HG03280 (cell line): Measurements from ENCODE around the gene CENPC.
"Not testable (repeated sequence)": the region's sequence is repeated elsewhere in the genome, so short reads cannot be mapped to it uniquely, and the experiment has no call there.

Experiments
- ATAC-seq: cut with Tn5 transposase; IDR thresholded peaks from one replicate; pipeline ENCODE4 v1.9.1; 2021; ENCODE audit warnings: mild to moderate bottlenecking, moderate library complexity; ENCODE audit not compliant: unreplicated experiment

CENPC gene

GRCh38 chr4:67470871-67471270, 74.4 kb downstream of the CENPC start:
- no peak for ATAC-seq

DNA sequence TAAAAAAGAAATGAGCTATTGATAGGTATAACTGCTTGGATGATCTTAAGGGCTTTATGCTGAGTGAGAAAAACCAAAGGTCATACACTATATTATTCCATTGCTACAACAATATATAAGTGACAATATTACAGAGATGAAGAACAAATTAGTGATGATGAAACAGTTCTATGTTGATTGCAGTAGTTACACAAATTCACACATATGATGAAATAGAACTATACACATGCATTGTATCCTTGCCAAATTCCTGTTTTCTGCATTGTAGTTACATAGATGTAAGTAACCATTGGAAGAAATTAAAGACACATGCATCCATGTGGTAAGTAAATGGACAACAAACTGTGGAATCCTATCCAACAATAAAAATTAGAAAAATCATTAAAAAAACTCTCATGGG, 76.5 kb downstream of the CENPC start:
- ATAC-seq = no peak

GRCh38 chr4:67466751-67467150, 78.6 kb downstream of the CENPC start:
- no peak for ATAC-seq

GRCh38 chr4:67465763-67466052, 79.6 kb downstream of the CENPC start:
- no peak for ATAC-seq

GRCh38 chr4:67465032-67465762, 80.1 kb downstream of the CENPC start:
- ATAC-seq = no peak

- no peak for ATAC-seq
Observed at GRCh38 chr4:67460574-67460973, 84.7 kb downstream of the CENPC start.

DNA sequence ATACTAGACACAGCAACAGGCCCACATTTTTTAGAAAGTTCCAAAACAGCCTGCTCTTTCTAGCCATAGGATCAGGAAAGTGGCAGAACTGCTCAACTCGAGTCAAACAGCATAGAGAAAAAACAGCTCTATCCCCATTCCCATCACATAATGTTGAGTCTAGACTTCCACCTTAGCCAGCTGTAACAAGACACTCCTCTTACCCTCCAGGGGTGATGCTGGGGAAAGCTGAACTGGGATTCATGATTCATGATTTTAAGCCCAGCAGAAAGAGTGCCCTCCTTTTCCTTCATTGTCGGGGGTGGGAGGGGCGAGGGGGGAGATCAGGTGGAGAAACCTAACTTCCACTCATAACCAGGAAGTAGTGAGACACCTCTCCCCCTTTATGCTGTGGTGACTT, 86.1 kb downstream of the CENPC start:
- no peak for ATAC-seq

- ATAC-seq = no peak
Observed at GRCh38 chr4:67456577-67457196, 88.6 kb downstream of the CENPC start.

DNA sequence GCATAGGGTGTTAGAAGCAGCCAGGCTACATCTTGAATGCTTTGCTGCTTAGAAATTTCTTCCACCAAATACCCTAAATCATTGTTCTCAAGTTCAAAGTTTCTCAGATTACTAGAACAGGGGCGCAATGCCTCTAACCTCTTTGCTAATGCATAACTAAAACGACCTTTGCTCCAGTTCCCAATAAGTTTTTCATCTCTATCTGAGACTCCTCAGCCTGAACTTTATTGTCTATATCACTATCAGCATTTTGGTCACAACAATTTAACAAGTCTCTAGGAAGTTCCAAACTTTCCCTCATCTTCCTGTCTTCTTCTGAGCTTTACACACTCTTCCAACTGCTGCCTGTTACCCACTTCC, 92.5 kb downstream of the CENPC start:
- not testable (repeated sequence) for ATAC-seq

DNA sequence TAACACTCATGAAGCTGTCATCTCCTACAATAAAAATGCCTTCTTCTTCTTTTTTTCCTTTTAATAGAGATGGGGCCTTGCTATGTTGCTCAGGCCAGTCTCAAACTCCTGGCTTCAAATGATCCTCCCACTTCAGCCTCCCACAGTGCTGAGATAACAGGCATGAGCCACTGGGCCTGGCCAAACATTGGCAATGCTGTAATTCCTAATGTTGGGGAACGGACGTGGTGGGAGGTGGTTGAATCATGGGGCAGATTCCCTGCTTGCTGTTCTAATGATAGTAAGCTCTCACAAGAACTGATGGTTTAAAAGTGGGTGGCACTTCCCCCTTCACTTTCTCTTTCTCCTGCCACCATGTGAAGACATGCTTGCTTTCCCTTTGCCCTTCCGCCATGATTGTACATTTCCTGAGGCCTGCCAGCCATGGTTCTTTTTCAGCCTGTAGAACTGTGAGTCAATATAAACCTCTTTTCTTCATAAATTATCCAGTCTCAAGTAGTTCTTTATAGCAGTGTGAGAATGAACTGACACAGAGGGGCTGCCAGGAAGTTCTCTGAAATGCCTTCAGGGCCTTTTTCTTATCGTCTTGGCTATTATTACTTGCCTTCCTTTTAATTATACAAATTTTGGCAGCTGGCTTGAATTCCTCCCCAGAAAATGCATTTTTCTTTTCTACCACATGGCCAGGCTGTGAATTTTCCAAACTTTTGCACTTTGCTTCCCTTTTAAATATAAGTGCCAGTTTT, 93.0 kb downstream of the CENPC start:
- ATAC-seq = no peak

DNA sequence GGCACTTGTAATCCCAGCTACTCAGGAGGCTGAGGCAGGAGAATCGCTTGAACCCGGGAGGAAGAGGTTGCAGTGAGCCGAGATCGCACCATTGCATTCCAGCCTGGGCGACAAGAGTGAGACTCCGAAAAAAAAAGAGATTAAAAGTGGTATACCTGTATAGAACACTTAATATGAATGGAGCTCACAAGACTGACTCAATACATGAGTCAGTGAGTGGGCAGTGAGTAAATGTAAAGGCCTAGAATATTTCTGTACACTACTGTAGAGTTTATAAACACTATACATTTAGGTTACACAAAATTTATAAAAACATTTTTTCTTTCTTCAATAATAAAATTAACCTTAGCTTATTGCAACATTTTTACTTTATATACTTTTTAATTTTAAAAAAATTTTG, 93.8 kb downstream of the CENPC start:
- no peak for ATAC-seq

GRCh38 chr4:67448621-67449020, 96.7 kb downstream of the CENPC start:
- ATAC-seq = no peak

DNA sequence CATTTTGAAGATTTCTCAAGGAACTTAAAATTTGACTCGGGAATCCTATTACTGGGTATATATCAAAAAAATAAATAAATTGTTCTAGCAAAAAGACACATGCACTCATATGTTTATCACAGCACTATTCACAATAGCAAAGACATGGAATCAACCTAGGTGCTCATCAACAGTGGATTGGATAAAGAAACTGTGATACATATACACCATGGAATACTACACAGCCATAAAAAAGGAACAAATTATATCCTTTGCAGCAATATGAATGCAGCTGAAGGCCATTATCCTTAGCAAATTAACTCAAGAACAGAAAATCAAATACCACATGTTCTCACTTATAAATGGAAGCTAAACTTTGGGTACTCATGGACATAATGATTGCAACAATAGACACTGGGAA, 97.4 kb downstream of the CENPC start:
- ATAC-seq = no peak

DNA sequence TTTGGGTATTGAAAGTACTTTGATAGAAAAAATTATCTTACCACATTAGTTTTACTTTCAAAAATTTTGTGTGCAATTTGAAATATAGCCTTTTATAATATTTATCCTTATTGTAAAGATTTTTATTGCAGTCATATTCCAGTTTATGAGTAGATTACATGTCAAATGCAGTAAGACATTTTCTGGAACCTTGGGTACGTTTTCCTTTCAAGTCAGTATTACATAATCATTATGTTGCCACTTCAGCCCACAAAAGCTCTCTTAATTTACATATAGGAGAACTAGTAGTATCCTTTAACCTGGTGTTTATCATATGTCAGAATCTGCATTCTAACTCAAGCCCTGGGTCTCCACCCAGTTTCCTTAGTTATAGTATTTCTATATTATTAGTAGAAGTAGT, 98.5 kb downstream of the CENPC start:
- no peak for ATAC-seq

GRCh38 chr4:67445881-67446280, 99.4 kb downstream of the CENPC start:
- not testable (repeated sequence) for ATAC-seq

DNA sequence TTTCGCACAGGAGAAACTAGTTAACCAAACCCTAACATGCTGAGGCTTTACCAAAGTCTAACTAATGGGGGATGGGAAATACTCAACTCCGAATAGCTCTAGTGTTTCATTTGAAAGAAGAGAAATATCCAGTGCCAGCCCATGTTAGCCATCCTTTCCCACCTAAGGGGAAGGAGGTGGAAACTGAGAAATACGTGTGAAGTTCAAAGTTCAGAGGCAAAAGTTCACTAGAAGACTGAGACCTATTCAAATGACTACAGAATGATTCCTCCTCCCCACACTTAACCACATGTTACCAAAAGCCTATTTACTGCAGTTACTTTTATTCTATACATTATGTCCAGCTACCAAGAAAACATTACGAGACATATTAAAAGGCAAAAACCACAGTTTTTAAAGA, 106.3 kb downstream of the CENPC start:
- no peak for ATAC-seq

DNA sequence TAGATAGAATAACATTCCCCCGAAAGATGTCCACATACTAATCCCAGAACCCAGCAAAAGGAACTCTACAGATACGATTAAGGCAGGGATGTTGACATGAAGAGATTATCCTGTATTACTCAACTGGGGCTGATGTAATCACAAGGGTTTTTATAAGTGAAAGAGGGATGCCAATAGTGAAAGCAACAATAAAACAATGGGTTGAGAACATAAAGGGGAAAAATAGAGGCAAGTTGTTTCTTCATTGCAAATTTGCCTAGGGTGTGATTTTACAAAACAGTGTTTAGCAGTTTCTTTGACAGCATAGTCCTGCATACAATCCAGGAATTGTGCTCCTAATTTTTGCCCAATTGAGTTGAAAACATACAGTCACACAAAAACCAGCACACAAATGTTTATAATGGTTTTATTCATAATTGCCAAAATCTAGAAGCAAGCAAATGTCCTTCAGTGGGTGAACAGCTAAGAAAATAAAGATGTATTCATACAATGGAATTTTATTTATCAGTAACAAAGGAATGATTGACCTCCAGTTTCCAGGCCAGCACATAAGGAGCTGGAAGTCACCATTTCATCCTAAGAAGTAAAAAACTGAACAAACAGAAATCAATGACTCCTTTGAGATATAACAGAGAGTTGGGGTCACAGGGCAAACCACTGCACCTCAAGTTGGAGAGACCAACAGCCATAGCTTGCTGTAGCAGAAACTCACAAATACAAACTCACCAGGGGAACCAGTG, 107.2 kb downstream of the CENPC start:
- no peak for ATAC-seq

- peak; percentile 50 for ATAC-seq
Observed at GRCh38 chr4:67436742-67437141, 108.6 kb downstream of the CENPC start.

DNA sequence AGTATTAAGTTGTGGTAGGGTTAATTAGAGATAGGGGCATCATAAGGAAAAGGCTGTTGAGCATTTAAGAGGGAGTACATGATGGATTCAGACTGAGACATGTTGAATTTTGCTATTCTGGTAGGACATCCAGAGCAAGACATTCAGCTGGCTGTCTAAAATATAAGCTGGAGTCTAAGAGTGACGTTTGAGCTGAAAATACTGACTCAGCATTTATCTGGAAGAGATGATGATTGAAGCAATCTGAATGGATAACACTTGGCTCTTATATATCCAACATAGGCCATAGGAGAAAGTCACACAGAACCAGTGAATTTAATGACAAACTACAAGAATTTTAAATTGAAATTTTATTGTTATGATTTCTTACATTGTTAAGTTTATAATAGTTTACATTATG, 114.3 kb downstream of the CENPC start:
- no peak for ATAC-seq

DNA sequence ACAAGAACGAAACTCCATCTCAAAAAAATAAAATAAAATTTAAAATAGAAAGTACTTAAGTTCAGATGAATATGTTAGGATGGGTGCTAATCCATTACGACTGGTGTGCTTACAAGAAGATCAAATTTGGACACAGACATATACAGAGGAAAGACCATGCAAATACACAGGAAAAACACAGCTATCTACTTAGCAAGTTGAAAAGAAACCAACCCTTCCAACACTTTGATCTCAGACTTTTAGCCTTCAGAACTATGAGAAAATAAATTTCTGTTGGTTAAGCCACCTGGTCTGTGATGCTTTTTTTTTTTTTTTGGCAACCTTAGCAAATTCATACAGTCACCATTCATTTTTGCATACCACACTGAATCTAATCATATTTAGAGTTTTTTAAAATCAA, 116.5 kb downstream of the CENPC start:
- ATAC-seq = no peak
